Measurements from ENCODE around the gene TEK. TPM values are rescaled to one million over a fixed set of nuclear protein-coding genes. Genes with fewer than 3 reads are reported as not detected.

TEK gene
- total and polyA plus RNA-seq, 3 experiments from 2014 or later, result not detected

DNA sequence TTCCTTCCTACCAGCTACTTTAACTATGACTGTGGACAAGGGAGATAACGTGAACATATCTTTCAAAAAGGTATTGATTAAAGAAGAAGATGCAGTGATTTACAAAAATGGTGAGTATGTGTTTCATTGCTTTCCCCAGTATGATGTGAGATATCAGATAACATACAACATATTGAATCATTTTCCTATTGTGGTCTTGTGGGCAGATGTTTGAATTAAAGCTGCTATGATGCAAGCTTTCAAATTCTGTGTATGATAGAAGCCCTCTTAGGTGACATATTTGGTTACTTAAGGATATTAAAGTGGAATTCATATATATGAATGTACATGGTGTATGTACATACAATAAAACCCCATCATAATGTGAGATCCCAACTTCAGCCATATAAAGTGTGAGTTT is 59.5 kb downstream of the TEK start:
- Histone ChIP-seq H3K4me1 (ENCODE audit: insufficient read depth, low read length) (no peaks in the 10 kb centered on the region), H3K27me3 (ENCODE audit: insufficient read depth, low read length, poor library complexity, severe bottlenecking) (no peaks in the 10 kb centered on the region), H3K9me3 (ENCODE audit: low read length) (no peaks in the 10 kb centered on the region), H3K36me3 (ENCODE audit: insufficient read depth, low read length) (no peaks in the 10 kb centered on the region), H3K4me3 (ENCODE audit: low read length) (no peak overlapping the region), H3K27ac (ENCODE audit: low read depth, low read length) (no peak overlapping the region)
- Mint-ChIP-seq H3K4me1 (no peaks in the 10 kb centered on the region), H3K27me3 (no peaks in the 10 kb centered on the region), H3K9me3 (peaks cover 0 to 2% (median 0%) of the 10 kb centered on the region in 5 donors), H3K27ac (no peak overlapping the region), H3K4me3 (no peak overlapping the region), H3K36me3 (no peaks in the 10 kb centered on the region)
- CTCF ChIA-PET, result no interaction called here
- POLR2A ChIA-PET, result no interaction called here
- no peak for DNase-seq

DNA sequence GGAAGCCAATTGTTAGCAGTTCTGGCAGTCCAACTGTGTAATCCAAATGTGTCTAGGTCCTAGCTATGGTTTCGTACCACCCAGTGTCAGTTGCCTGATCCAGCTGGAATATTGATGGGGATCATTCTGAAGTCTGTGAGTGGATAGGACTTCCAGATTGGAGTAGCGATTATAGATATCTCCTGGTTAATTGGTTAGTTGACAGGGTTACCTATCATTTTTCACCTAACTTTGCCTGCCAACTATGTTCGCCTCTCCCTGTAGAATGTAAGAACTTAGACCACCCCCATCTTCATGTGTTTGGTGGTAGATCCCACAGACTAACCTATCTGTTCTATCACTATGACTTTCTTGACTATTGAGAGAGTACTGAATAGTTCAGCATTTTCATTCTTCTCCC is 59.9 kb downstream of the TEK start:
- Mint-ChIP-seq H3K4me1 (no peaks in the 10 kb centered on the region), H3K27ac (no peak overlapping the region), H3K9me3 (peaks cover 0 to 2% (median 0%) of the 10 kb centered on the region in 5 donors), H3K4me3 (no peak overlapping the region), H3K27me3 (no peaks in the 10 kb centered on the region), H3K36me3 (no peaks in the 10 kb centered on the region)
- Histone ChIP-seq H3K27me3 (ENCODE audit: insufficient read depth, low read length, poor library complexity, severe bottlenecking) (no peaks in the 10 kb centered on the region), H3K4me1 (ENCODE audit: insufficient read depth, low read length) (no peaks in the 10 kb centered on the region), H3K36me3 (ENCODE audit: insufficient read depth, low read length) (no peaks in the 10 kb centered on the region), H3K27ac (ENCODE audit: low read depth, low read length) (no peak overlapping the region), H3K4me3 (ENCODE audit: low read length) (no peak overlapping the region), H3K9me3 (ENCODE audit: low read length) (no peaks in the 10 kb centered on the region)
- ChIA-PET CTCF (no interaction called here), POLR2A (no interaction called here)
- no peak for DNase-seq

DNA sequence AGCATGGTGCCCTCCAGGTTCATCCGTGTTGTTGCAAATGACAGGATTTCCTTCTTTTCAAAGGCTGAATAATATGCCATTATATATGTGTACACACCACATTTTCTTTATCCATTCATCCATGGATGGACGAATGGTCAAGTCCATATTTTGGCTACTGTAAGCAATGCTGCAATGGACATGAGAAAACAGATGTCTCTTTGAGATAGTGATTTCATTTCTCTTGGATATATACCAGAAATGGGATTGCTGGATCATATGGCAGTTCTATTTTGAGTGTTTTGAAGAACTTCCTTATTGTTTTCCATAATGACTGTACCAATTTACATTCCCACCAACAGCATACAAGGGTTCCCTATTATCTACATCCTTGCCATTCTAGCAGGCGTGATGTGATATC is 67.9 kb downstream of the TEK start:
- peaks cover 4 to 11% (median 8%) of the 10 kb centered on the region in 5 donors for H3K9me3 Mint-ChIP-seq
- CTCF ChIA-PET, result no interaction called here
- H3K4me1 ChIP-seq (ENCODE audit: insufficient read depth, low read length), result no peaks in the 10 kb centered on the region
- H3K27ac Mint-ChIP-seq, result no peak overlapping the region
- H3K4me3 Mint-ChIP-seq, result no peak overlapping the region
- H3K27me3 Mint-ChIP-seq, result no peaks in the 10 kb centered on the region
- H3K4me3 ChIP-seq (ENCODE audit: low read length), result no peak overlapping the region
- H3K27me3 ChIP-seq (ENCODE audit: insufficient read depth, low read length, poor library complexity, severe bottlenecking), result no peaks in the 10 kb centered on the region
- H3K27ac ChIP-seq (ENCODE audit: low read depth, low read length), result no peak overlapping the region
- no peaks in the 10 kb centered on the region for H3K9me3 ChIP-seq (ENCODE audit: low read length)
- no peaks in the 10 kb centered on the region for H3K36me3 ChIP-seq (ENCODE audit: insufficient read depth, low read length)
- POLR2A ChIA-PET, result no interaction called here
- no peaks in the 10 kb centered on the region for H3K36me3 Mint-ChIP-seq
- H3K4me1 Mint-ChIP-seq, result no peaks in the 10 kb centered on the region
- DNase-seq, result no peak

DNA sequence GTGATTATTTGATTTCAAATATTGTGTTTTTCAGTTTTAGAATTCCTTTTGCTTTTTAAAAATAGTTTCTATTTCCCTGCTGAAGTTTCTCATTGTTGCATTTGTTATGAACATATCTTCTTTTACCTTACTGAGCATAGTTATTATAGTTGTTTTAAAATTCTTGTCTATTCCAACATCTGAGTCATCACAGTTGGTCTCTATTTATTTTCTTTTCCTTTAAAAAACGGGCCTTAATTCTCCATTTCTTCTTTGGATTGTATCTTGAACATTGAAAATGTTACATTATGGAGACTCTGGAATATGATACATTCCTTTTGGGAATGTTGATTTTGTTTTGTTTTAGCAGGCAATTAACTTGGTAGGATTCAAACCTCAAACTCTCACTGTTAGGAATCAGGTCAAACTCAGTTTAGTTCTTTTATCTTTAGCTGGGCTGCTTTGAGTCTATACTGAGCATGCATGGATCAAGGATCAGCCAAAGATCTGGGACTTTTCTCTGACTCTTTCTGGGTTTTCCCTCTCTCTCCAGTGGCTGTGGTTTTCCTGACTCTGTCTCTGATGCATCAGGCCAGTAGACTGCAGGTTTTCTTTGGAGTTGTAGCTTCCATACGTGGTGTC is 70.3 kb downstream of the TEK start:
- Histone ChIP-seq H3K9me3 (ENCODE audit: low read length) (no peaks in the 10 kb centered on the region), H3K36me3 (ENCODE audit: insufficient read depth, low read length) (no peaks in the 10 kb centered on the region), H3K27ac (ENCODE audit: low read depth, low read length) (no peak overlapping the region), H3K4me3 (ENCODE audit: low read length) (no peak overlapping the region), H3K4me1 (ENCODE audit: insufficient read depth, low read length) (no peaks in the 10 kb centered on the region), H3K27me3 (ENCODE audit: insufficient read depth, low read length, poor library complexity, severe bottlenecking) (no peaks in the 10 kb centered on the region)
- no peak overlapping the region for H3K4me3 Mint-ChIP-seq
- POLR2A ChIA-PET, result no interaction called here
- H3K27me3 Mint-ChIP-seq, result peaks cover 0 to 3% of the 10 kb centered on the region in 2 donors
- no peak for DNase-seq
- H3K27ac Mint-ChIP-seq, result no peak overlapping the region
- CTCF ChIA-PET, result no interaction called here
- H3K9me3 Mint-ChIP-seq, result peaks cover 4 to 11% (median 8%) of the 10 kb centered on the region in 5 donors
- H3K36me3 Mint-ChIP-seq, result no peaks in the 10 kb centered on the region
- H3K4me1 Mint-ChIP-seq, result no peaks in the 10 kb centered on the region

DNA sequence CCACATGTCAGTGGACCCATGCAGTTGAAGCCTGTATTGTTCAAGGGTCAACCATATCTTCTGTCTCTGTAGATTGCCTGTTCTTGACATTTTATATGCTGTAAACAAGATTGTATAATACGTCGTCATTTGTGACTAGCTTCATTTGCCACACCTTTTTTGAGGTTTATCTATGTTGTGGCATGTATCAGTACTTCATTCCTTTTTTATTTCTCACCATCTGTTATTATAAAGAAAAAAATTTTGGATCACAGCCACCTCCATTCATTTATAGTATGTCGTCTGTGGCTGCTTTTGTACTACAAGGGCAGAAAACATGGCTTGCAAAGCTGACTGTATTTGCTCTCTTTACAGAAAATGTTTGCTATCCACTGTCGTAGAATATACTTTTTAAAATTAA is 72.4 kb downstream of the TEK start:
- H3K9me3 ChIP-seq (ENCODE audit: low read length), result no peaks in the 10 kb centered on the region
- Mint-ChIP-seq H3K4me1 (no peaks in the 10 kb centered on the region), H3K27ac (no peak overlapping the region), H3K9me3 (peaks cover 4 to 9% (median 8%) of the 10 kb centered on the region in 5 donors), H3K4me3 (no peak overlapping the region), H3K27me3 (peaks cover 3% of the 10 kb centered on the region in 2 donors), H3K36me3 (no peaks in the 10 kb centered on the region)
- DNase-seq, result no peak
- H3K4me1 ChIP-seq (ENCODE audit: insufficient read depth, low read length), result no peaks in the 10 kb centered on the region
- no peaks in the 10 kb centered on the region for H3K36me3 ChIP-seq (ENCODE audit: insufficient read depth, low read length)
- no peaks in the 10 kb centered on the region for H3K27me3 ChIP-seq (ENCODE audit: insufficient read depth, low read length, poor library complexity, severe bottlenecking)
- H3K4me3 ChIP-seq (ENCODE audit: low read length), result no peak overlapping the region
- no peak overlapping the region for H3K27ac ChIP-seq (ENCODE audit: low read depth, low read length)
- ChIA-PET POLR2A (no interaction called here), CTCF (no interaction called here)

DNA sequence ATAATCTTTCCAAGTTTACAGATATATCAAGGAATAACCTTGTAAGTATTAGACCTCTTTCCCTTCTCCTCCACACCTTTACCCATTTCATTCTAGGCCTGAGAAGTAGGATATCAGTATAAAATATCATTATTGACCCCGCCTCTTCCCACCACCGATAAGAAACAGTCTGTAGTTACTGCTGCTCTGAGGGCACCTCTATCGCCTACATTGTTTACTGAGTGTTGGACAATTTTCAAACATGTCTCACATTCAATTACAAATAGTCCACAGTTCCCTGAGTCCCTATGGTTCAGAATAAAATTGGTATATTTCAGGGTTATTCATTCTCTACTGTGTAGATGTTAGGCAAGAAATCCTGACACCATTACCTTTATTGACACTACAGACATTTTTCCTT is 73.4 kb downstream of the TEK start:
- H3K27me3 ChIP-seq (ENCODE audit: insufficient read depth, low read length, poor library complexity, severe bottlenecking), result no peaks in the 10 kb centered on the region
- no peaks in the 10 kb centered on the region for H3K36me3 ChIP-seq (ENCODE audit: insufficient read depth, low read length)
- no peak overlapping the region for H3K27ac ChIP-seq (ENCODE audit: low read depth, low read length)
- H3K9me3 ChIP-seq (ENCODE audit: low read length), result no peaks in the 10 kb centered on the region
- Mint-ChIP-seq H3K4me3 (no peak overlapping the region), H3K4me1 (no peaks in the 10 kb centered on the region), H3K36me3 (no peaks in the 10 kb centered on the region), H3K9me3 (peaks cover 4 to 9% (median 8%) of the 10 kb centered on the region in 5 donors), H3K27ac (no peak overlapping the region), H3K27me3 (peaks cover 3% of the 10 kb centered on the region in 2 donors)
- DNase-seq, result no peak
- H3K4me1 ChIP-seq (ENCODE audit: insufficient read depth, low read length), result no peaks in the 10 kb centered on the region
- ChIA-PET CTCF (no interaction called here), POLR2A (no interaction called here)
- no peak overlapping the region for H3K4me3 ChIP-seq (ENCODE audit: low read length)

DNA sequence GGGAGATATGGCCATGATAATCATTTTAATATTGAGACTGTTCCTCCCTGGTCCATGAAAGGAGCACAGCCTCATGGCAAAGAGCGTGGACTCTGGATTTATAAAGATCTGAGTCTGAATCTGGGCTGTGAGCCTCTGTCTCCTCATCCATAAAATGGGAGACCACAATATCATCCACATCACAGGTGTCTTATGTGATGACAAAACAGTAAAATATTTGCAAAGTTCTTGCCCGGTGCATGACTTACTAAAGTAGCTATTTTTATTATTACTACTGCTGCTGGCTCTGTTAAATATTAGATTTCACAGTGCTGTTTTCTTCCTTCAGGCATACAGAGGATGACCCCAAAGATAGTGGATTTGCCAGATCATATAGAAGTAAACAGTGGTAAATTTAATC is 74.1 kb downstream of the TEK start:
- no peak overlapping the region for H3K4me3 Mint-ChIP-seq
- no peaks in the 10 kb centered on the region for H3K36me3 Mint-ChIP-seq
- Histone ChIP-seq H3K27ac (ENCODE audit: low read depth, low read length) (no peak overlapping the region), H3K9me3 (ENCODE audit: low read length) (no peaks in the 10 kb centered on the region), H3K27me3 (ENCODE audit: insufficient read depth, low read length, poor library complexity, severe bottlenecking) (no peaks in the 10 kb centered on the region), H3K4me3 (ENCODE audit: low read length) (no peak overlapping the region), H3K4me1 (ENCODE audit: insufficient read depth, low read length) (no peaks in the 10 kb centered on the region), H3K36me3 (ENCODE audit: insufficient read depth, low read length) (no peaks in the 10 kb centered on the region)
- DNase-seq, result no peak
- ChIA-PET POLR2A (no interaction called here), CTCF (no interaction called here)
- H3K4me1 Mint-ChIP-seq, result no peaks in the 10 kb centered on the region
- no peak overlapping the region for H3K27ac Mint-ChIP-seq
- H3K27me3 Mint-ChIP-seq, result peaks cover 3% of the 10 kb centered on the region in 2 donors
- peaks cover 0 to 4% (median 3%) of the 10 kb centered on the region in 5 donors for H3K9me3 Mint-ChIP-seq

DNA sequence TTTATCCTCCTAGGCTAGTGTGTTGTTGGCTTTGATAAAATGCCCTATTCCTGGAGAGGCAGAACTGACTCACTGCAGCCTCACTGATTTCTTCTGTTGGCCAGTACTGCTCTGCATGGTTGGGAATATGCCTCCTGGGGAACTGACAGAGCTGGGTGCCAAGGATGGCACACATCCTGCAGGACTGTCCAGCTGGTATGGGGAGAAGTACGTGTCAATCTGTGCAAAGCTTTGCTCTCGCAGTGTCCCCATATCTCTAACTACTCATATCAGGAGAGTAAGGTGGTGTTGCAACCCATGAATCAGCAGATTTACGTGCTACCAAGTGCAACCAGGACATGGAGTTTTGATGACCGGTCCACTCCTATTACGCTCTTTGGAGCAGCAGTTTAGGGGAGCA is 74.7 kb downstream of the TEK start:
- Mint-ChIP-seq H3K36me3 (no peaks in the 10 kb centered on the region), H3K27ac (no peak overlapping the region), H3K9me3 (peaks cover 0 to 4% (median 0%) of the 10 kb centered on the region in 5 donors), H3K4me3 (no peak overlapping the region), H3K4me1 (no peaks in the 10 kb centered on the region), H3K27me3 (peaks cover 3% of the 10 kb centered on the region in 2 donors)
- H3K27ac ChIP-seq (ENCODE audit: low read depth, low read length), result no peak overlapping the region
- H3K9me3 ChIP-seq (ENCODE audit: low read length), result no peaks in the 10 kb centered on the region
- no peaks in the 10 kb centered on the region for H3K4me1 ChIP-seq (ENCODE audit: insufficient read depth, low read length)
- no peaks in the 10 kb centered on the region for H3K36me3 ChIP-seq (ENCODE audit: insufficient read depth, low read length)
- no peak overlapping the region for H3K4me3 ChIP-seq (ENCODE audit: low read length)
- ChIA-PET CTCF (no interaction called here), POLR2A (no interaction called here)
- H3K27me3 ChIP-seq (ENCODE audit: insufficient read depth, low read length, poor library complexity, severe bottlenecking), result no peaks in the 10 kb centered on the region
- DNase-seq, result no peak
